Retinal pigment epithelial cell (primary cell): ENCODE measurements around the gene OR51E2.

Source experiments
- DNase-seq: peaks from one replicate; pipeline ENCODE4 v3.0.0-alpha.2; 2010; ENCODE audit warnings: low read depth
- H3K4me3 ChIP-seq: 2 replicates; pipeline ENCODE4 v1.5.1; 2011; ENCODE audit warnings: mild to moderate bottlenecking, low read length, control low read depth, moderate library complexity
- TF ChIP-seq, protein P1 (sequence below): conservative IDR thresholded peaks from 2 replicates; pipeline ENCODE4 v1.5.1; 2011; ENCODE audit warnings: low read depth, low read length, control low read depth, inconsistent platforms

Gene OR51E2

DNA sequence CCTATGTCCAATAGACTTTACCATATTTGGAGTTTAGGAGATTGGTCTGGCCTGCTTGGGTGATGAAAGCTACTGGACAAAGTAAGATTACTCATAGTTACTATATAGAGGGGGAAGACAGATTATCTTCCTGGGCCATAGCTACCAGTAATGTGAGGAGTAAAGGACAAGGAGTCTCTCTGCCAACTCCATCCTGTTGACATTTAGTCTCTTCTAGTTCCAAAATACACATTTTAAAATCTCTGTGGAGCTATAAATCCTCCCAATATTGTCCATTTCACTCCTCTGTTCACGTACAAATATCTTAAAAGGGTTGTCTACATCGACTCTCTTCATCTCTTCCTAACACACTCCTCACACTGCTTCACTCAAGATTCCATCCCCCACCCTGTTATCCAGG, 61.5 kb downstream of the OR51E2 start:
- TF ChIP-seq, protein P1, sequence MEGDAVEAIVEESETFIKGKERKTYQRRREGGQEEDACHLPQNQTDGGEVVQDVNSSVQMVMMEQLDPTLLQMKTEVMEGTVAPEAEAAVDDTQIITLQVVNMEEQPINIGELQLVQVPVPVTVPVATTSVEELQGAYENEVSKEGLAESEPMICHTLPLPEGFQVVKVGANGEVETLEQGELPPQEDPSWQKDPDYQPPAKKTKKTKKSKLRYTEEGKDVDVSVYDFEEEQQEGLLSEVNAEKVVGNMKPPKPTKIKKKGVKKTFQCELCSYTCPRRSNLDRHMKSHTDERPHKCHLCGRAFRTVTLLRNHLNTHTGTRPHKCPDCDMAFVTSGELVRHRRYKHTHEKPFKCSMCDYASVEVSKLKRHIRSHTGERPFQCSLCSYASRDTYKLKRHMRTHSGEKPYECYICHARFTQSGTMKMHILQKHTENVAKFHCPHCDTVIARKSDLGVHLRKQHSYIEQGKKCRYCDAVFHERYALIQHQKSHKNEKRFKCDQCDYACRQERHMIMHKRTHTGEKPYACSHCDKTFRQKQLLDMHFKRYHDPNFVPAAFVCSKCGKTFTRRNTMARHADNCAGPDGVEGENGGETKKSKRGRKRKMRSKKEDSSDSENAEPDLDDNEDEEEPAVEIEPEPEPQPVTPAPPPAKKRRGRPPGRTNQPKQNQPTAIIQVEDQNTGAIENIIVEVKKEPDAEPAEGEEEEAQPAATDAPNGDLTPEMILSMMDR, result no peak
- DNase-seq, result no peak
- H3K4me3 ChIP-seq, result no peak overlapping the region
